ENCODE results near the gene REXO1. TPM values are rescaled to one million over a fixed set of nuclear protein-coding genes. Genes with fewer than 3 reads are reported as not detected.

The REXO1 gene
- total and polyA plus RNA-seq, 2 of the 13 experiments (the other 11 are each of a cell fraction or from before 2014, with no cell fraction given) = 5.0 to 11.2 TPM

- peak; percentile 35; the same call in 1 of the 2 replicates for TF ChIP-seq ATF2 (CRISPR knock-in tag; IDR thresholded peaks at IDR 0.05)
- TF ChIP-seq, protein P1, sequence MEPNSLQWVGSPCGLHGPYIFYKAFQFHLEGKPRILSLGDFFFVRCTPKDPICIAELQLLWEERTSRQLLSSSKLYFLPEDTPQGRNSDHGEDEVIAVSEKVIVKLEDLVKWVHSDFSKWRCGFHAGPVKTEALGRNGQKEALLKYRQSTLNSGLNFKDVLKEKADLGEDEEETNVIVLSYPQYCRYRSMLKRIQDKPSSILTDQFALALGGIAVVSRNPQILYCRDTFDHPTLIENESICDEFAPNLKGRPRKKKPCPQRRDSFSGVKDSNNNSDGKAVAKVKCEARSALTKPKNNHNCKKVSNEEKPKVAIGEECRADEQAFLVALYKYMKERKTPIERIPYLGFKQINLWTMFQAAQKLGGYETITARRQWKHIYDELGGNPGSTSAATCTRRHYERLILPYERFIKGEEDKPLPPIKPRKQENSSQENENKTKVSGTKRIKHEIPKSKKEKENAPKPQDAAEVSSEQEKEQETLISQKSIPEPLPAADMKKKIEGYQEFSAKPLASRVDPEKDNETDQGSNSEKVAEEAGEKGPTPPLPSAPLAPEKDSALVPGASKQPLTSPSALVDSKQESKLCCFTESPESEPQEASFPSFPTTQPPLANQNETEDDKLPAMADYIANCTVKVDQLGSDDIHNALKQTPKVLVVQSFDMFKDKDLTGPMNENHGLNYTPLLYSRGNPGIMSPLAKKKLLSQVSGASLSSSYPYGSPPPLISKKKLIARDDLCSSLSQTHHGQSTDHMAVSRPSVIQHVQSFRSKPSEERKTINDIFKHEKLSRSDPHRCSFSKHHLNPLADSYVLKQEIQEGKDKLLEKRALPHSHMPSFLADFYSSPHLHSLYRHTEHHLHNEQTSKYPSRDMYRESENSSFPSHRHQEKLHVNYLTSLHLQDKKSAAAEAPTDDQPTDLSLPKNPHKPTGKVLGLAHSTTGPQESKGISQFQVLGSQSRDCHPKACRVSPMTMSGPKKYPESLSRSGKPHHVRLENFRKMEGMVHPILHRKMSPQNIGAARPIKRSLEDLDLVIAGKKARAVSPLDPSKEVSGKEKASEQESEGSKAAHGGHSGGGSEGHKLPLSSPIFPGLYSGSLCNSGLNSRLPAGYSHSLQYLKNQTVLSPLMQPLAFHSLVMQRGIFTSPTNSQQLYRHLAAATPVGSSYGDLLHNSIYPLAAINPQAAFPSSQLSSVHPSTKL (CRISPR knock-in tag; IDR thresholded peaks at IDR 0.05) = peak; percentile 30; the same call in 1 of the 2 replicates
- TF ChIP-seq ZNF772 (CRISPR knock-in tag; IDR thresholded peaks at IDR 0.05) = 0 out of 2 replicates have a peak, but pooled peaks have one; percentile 33
- TF ChIP-seq HNF4A (CRISPR knock-in tag; IDR thresholded peaks at IDR 0.05) = peak; percentile 8; the same call in 1 of the 2 replicates
- TF ChIP-seq ZKSCAN1 (IDR thresholded peaks at IDR 0.05; ENCODE audit: low read length) = no peak
- no peak for TF ChIP-seq STAT5B (CRISPR knock-in tag; IDR thresholded peaks at IDR 0.05)
- TF ChIP-seq LBX2 (CRISPR knock-in tag; IDR thresholded peaks at IDR 0.05; ENCODE audit: borderline replicate concordance) = no peak
- 0 out of 2 replicates have a peak, but pooled peaks have one; percentile 16 for TF ChIP-seq MIER3 (CRISPR knock-in tag; IDR thresholded peaks at IDR 0.05; ENCODE audit: borderline replicate concordance)
- 0 out of 2 replicates have a peak, but pooled peaks have one; percentile 31 for TF ChIP-seq RELA (CRISPR knock-in tag; IDR thresholded peaks at IDR 0.05)
- no peak; the same call in 1 of the 2 replicates for TF ChIP-seq POGZ (CRISPR knock-in tag; IDR thresholded peaks at IDR 0.05)
- TF ChIP-seq THAP11 (CRISPR knock-in tag; IDR thresholded peaks at IDR 0.05) = peak; percentile 43; the same call in 1 of the 2 replicates
- TF ChIP-seq ZBTB33 (CRISPR knock-in tag; IDR thresholded peaks at IDR 0.05) = no peak
- peak; percentile 69; the same call in 1 of the 2 replicates for TF ChIP-seq CSRNP1 (CRISPR knock-in tag; IDR thresholded peaks at IDR 0.05)
- TF ChIP-seq KAT8 (CRISPR knock-in tag; IDR thresholded peaks at IDR 0.05) = peak; percentile 47
- TF ChIP-seq, protein P2, sequence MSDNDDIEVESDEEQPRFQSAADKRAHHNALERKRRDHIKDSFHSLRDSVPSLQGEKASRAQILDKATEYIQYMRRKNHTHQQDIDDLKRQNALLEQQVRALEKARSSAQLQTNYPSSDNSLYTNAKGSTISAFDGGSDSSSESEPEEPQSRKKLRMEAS (IDR thresholded peaks at IDR 0.05) = peak; percentile 29; the same call in 1 of the 2 replicates
- peak; percentile 46 for TF ChIP-seq HNRNPK (IDR thresholded peaks at IDR 0.05; ENCODE audit: low read depth, low read length, poor library complexity, severe bottlenecking)
- TF ChIP-seq SMARCC2 (IDR thresholded peaks at IDR 0.05) = no peak
- TF ChIP-seq SP1 (IDR thresholded peaks at IDR 0.05) = no peak
- peak; percentile 72 for TF ChIP-seq SP1 (CRISPR knock-in tag; IDR thresholded peaks at IDR 0.05)
- no peak for TF ChIP-seq SYNCRIP (IDR thresholded peaks at IDR 0.05; ENCODE audit: insufficient read depth, low read depth, low read length)
- peak; percentile 83 for TF ChIP-seq ZNF605 (CRISPR knock-in tag; IDR thresholded peaks at IDR 0.05)
Observed at GRCh38 chr19:1864480-1865171, 16.3 kb upstream of the REXO1 start (continued).

Data from HepG2 (cell line).